T follicular helper cell (primary cell): ENCODE data around the gene TNNC1.

Experiments
- DNase-seq: peaks from one replicate; pipeline ENCODE4 v3.0.0-alpha.2; 2020; ENCODE audit warnings: low read depth

Gene TNNC1

GRCh38 chr3:52443791-52444687 lies 9.8 kb downstream of the TNNC1 start:
- no peak for DNase-seq

- DNase-seq: no peak
Observed at GRCh38 chr3:52443268-52443610, 10.6 kb downstream of the TNNC1 start.

- no peak for DNase-seq
Observed at GRCh38 chr3:52442409-52443267, 11.2 kb downstream of the TNNC1 start.

GRCh38 chr3:52441772-52442332 lies 12.0 kb downstream of the TNNC1 start:
- no peak for DNase-seq

- no peak for DNase-seq
Observed at GRCh38 chr3:52441091-52441771, 12.6 kb downstream of the TNNC1 start.

GRCh38 chr3:52440671-52441070 lies 13.2 kb downstream of the TNNC1 start:
- no peak for DNase-seq

- no peak for DNase-seq
Observed at GRCh38 chr3:52440249-52440551, 13.6 kb downstream of the TNNC1 start.

GRCh38 chr3:52439426-52440248 lies 14.2 kb downstream of the TNNC1 start:
- DNase-seq: no peak

- DNase-seq: no peak
Observed at GRCh38 chr3:52438579-52439425, 15.0 kb downstream of the TNNC1 start.

- DNase-seq: no peak
Observed at GRCh38 chr3:52438104-52438376, 15.8 kb downstream of the TNNC1 start.

GRCh38 chr3:52437326-52438103 lies 16.3 kb downstream of the TNNC1 start:
- DNase-seq: no peak

- no peak for DNase-seq
Observed at GRCh38 chr3:52436500-52437149, 17.2 kb downstream of the TNNC1 start.

- no peak for DNase-seq
Observed at GRCh38 chr3:52435246-52436101, 18.4 kb downstream of the TNNC1 start.

GRCh38 chr3:52434491-52435115 lies 19.2 kb downstream of the TNNC1 start:
- DNase-seq: no peak

GRCh38 chr3:52433996-52434479 lies 19.8 kb downstream of the TNNC1 start:
- no peak for DNase-seq

- no peak for DNase-seq
Observed at GRCh38 chr3:52433328-52433995, 20.4 kb downstream of the TNNC1 start.

GRCh38 chr3:52432691-52433141 lies 21.1 kb downstream of the TNNC1 start:
- DNase-seq: no peak
